ENCODE results near the gene FBXL7. TPM values are rescaled to one million over a fixed set of nuclear protein-coding genes. Genes with fewer than 3 reads are reported as not detected.

Gene FBXL7
- total RNA-seq, 1 donor from 2014 or later: 2.0 TPM

DNA sequence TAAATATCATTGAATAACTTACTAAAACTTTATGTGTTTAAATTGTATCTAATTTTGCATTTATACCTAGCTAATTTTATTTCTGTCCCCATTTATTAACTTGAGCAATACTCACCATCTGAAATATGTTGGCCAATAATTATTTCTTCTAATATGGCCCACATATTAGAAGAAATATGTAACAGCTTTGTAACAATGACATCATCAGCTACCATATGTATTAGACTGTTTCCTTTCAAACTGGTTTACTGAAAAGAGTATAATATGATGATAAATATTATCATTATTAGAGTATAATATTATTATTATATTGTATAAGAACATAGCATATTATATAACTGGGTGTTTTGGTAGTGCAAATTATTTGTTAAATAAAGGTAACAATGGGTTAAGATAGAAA lies 220.5 kb downstream of the FBXL7 start:
- ATAC-seq: no peak

DNA sequence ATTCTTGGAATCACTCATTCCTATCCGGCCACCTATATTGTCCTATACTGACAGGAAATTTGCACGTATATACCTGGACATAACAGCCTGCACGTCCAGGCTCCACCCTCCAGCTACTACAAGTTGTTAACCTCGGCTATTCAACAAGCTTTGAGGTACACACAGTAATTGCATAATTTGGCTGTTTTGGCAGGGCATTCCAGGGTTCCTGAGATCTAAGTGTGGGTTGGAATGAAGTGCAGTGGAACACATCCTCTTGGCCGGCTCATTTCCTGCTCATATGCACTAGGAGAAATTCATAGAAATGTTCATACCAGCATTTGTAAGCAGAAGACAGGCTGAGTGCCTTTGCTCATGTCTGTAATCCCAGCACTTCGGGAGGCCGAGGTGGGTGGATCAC lies 222.3 kb downstream of the FBXL7 start:
- ATAC-seq: no peak

DNA sequence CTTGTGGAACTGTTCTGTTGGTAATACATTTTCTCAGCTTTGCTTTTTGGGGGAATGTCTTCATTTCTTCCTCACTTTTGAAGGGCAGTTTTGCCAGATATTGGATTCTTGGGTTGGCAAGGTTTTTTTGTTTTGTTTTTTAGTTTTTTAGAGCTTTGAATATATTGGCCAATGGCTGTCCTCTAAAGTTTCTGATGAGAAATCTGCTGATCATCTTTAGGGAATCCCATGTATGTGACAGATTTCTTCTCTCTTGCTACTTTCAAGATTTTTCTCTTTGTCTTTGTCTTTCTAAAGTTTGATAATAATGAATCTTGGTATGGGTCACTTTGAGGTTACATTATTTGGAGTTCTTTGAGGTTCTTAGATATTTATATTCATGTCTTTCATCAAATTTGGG lies 227.4 kb downstream of the FBXL7 start:
- no peak for ATAC-seq

DNA sequence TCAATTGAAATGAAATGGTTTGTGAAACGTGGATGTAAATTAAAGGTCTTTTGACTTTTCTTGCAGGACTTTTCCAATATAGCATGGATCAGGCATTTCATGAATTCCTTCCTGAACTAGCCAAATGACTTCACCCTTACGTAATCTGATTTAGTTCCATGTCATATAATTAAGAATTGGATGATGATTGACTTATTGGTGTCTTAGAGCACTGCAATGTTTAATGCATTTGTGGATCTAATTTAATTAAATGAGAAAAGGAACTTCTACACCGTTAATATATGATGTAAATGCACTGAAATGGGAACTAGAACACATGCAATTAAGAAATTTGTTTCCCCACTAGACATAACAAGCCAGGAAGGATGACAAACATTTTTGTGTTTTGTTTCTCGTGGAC lies 228.8 kb downstream of the FBXL7 start:
- no peak for ATAC-seq

DNA sequence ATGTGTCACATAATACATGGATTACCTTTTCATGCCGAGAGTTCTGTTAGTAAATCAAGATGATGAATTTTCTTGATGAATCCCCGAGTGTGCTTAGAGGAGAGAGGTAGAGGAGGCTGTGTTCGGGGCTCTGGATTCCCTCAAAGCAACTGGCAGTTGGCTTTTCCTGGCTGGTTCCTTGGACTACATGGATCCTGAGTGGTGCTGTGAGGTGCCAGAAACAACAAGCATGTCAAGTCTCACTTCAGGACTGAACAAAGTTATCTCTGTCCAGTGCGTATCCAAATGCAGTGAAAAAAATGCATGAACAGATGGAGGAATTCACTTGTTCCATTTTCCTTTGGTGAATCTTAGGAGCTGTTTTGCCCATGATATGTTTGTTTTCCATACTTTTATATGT lies 231.7 kb downstream of the FBXL7 start:
- ATAC-seq: no peak

DNA sequence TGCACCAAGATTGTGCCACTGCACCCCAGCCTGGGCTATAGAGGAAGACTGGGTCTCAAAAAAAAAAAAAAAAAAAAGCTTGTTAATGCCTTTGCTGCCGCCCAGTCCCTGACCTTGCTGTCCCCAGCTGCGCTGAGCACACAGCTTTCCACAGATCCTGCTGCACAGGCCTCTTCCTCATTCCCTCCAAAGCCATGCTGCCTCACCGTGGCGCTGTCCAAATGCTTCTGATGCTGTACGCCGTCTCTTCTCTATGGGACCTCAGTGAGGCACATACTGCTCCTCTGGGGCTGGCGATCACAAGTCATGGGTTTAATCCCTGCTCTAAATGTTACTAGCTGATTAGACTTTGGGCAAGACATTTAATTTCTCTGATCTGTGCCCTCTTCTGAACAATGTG lies 234.1 kb downstream of the FBXL7 start:
- no peak for ATAC-seq

DNA sequence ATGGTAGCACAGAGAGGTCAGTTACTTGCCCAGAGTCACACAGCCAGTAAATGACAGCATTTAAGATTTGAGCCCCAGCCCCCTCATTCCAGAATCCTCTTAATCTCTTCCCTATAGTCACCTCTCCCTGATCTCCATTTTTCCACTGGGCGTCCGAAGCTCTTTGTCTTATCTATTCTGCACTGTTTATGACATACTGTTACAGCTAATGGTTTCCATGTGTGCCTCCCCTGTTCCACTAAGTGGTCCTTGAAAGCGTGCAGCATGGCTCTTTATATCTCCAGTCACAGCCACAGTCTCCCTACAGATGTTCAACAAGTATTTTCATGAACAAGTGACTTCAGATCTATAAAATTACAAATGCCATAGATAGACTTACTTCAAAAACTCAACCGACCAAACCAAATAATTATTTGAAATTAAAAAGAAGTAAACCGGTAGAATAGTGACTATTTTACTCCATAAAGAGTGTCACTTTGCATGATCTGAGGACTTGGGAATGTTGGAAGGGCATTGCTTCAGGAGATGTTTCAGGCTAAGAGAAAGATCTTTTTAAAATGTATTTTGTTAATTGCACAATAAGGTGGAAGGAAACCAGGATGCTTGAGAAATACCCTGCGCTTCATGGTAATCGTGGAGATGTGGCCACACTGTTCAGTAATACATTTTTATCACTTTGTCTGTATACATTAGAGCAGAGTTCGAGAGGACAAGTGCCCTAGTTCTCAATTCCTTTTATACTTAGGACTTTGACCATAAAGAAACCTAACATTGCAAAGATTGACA lies 237.2 kb downstream of the FBXL7 start:
- ATAC-seq: no peak

DNA sequence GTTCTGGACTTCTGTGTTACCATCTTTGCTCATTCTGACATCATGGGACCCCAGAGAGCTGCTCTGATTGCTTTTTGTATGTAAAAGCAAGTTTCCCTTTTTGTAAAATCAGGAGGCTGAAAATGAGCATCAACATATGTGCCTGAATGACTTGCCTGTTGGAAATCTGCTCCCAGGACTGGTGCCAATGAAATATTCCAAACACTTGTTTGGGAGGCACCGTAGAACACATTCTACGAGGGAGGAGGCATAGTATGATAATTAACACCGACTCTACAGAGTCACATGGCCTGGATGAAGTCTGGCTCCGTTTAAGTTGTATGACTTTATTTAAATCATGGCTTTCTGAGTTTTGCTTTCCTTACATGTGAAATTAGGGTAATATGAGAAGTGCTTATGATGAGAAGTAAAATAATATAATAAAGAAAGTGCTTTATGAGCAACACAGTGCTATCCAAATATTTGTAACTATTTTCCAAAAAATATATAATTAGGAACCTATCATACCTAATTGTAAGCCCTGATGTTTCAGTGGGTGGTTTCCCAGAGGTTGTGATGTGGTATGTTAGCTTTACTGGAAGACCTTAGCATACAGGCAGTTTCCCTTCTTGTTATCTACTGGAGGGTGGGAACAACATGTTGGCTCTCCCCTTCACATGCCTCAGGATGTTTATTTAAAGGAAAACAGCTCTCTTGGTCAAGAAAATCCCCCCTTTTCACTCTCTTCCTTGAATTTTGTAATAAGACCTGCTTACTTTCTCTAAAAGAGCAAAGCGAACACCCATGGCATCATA lies 238.1 kb downstream of the FBXL7 start:
- no peak for ATAC-seq

DNA sequence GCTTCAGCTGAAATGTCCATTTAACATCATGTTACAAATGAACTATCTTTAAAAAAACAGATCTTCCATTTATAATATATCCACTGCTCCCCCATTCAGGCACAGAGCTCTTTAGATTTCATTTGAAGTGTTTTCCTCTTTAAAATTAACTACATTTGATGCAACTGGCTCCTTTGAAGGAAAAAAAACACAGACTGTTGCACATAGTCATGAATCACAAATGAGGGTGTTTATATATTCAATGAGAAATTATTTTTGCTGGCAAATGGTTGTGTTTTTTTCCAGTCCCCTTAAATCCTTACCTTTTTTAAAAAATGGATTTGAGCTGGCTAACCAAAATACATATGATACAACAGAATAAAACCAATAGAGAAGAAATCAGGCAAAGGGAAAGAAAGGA lies 240.4 kb downstream of the FBXL7 start:
- no peak for ATAC-seq

DNA sequence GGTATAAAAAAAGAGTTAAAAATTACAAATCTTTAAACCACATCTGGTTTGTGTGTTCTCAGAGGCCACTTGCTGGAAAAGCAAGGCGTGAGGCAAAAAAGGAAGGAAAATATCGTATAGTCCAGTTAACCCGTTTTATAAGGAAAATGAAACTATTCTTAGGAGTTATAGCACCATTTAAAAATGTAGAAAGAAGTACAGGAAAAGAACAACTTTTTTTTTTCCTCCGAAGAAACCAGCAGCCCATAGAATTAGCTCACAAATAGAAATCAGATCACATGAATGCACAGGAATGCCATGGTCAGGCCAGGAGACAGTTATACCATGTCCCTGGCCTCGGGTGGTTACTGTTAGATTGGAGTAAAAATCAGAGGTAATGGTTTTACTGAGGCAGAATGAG lies 241.6 kb downstream of the FBXL7 start:
- ATAC-seq: no peak

DNA sequence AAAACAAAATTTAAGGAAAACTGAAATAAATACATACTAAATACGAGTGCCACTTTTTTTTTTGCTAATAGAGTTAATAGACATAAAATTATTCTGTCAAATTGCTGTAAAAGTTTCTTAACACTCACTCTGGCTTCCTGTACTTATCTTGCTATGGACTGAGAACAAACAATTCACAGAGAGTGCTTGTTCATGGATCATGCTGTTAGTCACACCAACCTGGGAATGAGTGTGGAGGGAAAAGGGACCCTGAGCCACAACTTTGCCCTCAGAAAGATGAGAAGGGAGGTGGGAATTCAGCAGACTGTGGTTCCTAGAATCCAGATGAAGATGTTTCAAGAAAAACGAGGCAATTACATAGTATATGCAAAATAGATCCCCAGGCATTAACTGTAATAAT lies 246.9 kb downstream of the FBXL7 start:
- ATAC-seq: no peak

DNA sequence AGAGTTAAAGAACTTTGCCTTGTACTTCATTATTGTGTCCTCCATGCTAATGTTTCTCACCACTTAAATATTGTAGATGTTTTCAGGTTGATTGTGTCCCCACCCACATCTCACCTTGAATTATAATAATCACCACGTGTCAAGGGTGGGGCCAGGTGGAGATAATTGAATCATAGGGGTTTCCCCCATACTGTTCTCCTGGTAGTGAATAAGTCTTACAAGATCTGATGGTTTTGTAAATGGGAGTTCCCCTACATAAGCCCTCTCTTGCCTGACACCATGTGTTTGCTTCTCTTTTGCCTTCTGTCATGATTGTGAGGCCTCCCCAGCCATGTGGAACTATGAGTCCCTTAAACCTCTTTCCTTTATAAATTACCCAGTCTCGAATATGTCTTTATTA lies 248.3 kb downstream of the FBXL7 start:
- no peak for ATAC-seq

DNA sequence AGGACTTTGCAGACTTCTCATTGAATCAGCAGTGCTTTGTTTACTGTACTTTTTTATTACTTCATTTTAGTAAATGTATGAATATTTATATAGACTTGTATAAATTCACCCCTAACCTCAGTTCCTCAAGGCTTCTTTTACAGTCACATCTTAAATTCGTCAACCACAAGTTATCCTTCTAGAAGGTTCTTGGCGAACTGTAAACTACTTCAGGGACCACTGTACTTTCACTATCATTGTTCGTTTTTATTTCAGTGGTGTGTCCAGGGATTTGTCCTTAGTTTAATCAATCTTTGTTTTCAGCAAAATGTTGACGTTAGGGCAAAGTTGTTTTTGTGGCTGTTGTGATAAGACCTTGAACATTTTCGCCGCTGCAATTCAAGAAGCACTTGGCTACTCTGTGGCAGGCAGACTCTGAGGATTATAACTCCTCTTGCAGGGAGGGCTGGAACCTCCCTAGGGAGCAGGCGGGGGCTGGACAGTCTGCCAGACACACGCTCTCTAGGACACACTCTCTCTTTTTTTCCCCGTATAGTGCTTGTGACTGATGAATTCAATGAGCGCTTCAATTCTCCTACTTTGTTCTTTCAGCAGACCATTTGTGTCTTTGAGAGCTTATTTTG lies 252.8 kb downstream of the FBXL7 start:
- no peak for ATAC-seq

DNA sequence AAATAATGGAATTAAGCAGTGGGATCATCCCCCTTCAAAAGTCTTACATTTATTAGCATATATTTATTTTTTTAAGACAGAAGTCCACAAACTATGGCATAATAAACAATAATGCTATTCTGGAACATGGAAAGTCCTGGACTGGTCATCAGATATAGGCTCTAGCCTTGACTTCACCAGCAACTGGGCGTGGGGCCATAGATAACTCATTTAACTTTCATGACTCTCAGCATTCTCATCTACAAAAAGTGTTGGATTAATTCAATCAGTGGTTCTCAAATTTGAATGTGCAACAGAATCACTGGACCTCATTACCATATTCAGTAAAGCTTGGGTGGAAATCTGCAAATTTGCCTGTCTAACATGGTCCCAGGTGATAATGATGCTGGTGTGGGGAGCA lies 253.8 kb downstream of the FBXL7 start:
- ATAC-seq: no peak

DNA sequence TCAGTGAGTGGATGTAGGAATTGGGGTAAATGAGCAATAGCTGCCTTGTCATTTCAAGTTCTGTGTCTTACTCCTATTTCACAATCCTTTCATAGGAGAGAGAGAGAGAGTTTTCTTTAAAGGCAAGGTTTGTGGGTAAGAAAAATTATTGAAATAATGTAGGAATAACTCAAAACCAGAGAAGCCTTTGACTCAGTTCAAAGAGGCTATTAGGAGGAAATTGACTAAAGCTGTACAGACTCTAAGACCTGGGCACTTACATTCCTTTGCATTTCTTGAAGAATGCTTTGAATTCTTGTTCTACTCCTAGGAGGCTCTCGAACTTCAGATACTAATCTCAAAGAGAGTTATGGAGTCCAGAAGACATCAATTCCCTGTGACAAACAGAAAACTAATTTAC lies 257.1 kb downstream of the FBXL7 start:
- ATAC-seq: no peak

DNA sequence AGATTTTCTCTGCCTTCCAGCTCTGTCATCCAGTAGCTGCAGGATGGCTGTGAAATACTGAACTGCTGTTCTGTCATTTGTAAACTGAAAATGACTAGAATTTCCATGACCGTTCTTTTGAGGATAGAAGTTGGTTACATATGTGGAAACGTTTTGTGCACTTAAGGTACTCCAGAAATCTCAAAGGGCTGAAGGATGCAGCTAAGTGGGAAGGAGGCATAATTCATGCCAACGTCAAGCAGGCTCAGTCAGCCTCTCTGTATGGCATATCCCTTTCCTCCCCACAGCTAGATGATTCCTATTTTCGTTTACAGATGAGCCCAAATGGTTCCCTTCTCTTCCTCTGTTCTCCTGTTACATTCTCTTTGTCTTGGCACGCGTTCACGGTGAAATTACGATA lies 257.6 kb downstream of the FBXL7 start:
- ATAC-seq: no peak

DNA sequence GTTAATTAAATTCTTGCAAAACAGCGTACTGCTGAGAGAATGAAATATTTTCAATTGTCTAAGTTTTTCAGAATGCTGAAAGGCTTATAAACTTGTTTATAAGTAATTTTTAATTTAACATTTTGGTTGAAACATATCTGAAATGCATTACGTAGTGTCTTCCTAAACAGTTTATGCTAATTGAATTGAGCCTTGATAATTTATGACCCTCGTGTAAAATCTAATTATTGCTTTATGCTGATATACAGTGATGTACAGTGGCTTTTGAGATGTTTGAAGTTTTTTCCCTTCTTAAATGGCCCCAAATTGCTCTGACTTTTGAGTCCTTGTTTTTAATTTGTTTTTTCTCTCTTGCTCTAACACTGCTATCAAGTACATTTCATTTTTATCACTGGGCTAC lies 262.7 kb downstream of the FBXL7 start:
- no peak for ATAC-seq

DNA sequence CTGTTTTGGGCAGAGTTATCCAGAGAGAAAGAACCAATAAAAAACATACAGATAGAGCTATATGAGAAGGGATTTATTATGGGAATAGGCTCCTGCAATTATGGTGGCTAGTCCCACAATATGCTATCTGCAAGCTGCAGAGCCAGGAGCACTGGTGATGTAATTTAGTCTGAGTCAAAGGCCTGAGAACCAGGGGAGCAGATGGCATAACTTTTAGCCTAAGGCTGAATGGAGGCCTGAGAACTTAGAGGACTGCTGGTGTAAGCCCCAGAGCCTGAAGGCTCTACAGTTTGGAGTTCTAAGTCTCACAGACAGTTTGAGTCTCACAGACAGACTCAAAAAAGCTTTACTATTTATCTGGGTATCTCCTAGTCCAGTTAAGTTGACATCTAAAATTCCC lies 263.8 kb downstream of the FBXL7 start:
- ATAC-seq: no peak

DNA sequence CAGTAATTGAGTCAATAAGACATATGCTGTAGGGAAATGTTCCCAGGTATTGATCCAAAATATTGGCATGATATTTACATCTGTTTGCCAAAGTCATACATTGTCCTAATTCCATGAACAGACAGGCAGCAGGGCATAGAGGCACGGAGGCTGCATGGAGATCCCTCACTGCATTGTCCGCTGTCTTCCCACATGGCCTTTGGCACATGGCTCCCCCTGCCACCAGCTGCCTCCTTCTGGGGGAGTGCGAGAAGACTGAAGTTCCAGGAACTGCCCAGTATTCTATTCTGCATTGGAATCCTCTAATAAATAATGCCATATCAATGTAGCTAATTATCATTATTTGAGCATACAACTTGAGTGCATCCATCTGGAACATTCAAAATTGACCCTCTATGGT lies 269.0 kb downstream of the FBXL7 start:
- ATAC-seq: no peak

DNA sequence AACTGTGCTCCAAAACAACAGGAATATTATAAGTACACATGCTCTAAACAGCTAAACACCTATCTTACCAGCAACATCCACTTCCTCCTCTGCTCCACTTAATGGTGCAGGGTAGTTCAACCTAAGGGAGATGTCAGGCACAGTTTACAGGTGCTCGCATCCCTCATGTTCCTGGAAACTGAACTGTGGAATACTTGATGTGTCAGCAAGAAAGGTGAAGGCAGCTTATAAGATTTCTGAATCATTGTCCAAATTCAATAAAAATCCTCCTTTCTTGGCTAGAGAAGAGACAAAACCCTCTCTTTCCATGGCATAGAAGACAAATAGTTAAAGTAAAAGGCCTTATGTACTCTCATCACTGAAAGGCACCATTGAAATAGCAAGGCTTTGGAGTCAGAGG lies 272.2 kb downstream of the FBXL7 start:
- ATAC-seq: no peak

DNA sequence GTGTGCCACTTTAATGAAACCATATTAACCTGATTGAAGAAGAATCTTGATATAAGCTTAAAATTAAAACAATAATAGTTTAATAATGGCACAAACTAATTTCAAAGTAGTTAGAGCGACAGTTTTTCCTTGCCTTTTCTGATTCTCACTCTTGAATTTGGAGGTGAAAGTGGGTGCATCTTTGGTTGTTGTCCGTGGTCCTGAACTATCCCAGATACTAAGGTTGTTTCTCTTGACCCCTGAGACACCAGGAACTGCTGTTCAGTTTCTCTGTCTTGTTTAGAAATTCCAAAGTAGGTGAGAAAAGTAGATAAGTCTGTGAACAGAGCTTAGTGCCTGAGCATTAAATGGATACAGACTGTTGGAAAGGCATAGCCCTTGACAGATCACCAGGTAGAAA lies 274.7 kb downstream of the FBXL7 start:
- ATAC-seq: no peak

DNA sequence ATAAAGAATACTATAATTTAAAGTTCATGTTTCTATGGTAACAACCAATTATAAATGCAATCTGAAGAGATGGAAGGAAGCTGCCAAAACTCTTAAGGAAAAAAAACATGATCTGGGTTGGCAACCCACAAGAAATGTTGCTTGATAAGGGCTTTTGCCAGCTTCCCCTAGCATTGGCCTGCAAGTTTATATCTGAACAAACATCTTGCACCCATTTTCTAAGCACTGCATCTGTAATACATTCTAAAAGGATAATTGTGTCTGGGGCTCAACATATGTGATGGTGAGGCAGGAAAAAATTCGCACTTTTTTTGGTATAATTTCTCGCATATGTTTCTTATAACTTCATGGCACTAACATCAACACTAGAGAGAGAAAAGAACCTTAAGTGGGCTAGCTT lies 276.4 kb downstream of the FBXL7 start:
- ATAC-seq: no peak

DNA sequence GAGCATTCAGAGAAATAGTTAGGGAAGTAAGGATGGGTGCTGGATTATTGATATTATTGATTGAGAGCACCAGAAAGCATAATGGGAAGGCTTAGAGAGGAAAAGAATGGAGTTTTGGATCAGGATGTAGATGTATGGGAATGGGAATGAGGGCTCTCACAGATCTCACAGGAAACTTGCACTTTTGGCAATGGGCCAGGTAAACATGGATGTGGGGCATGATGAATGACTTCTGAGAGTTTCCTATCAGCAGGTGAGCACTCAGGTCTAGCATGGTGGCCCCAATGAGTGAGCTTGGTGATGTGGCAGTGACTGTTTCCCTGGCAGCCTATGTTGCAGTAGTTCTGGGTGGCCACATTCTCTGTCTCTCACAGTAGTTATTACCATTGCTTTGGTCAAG lies 283.8 kb downstream of the FBXL7 start:
- ATAC-seq: no peak

DNA sequence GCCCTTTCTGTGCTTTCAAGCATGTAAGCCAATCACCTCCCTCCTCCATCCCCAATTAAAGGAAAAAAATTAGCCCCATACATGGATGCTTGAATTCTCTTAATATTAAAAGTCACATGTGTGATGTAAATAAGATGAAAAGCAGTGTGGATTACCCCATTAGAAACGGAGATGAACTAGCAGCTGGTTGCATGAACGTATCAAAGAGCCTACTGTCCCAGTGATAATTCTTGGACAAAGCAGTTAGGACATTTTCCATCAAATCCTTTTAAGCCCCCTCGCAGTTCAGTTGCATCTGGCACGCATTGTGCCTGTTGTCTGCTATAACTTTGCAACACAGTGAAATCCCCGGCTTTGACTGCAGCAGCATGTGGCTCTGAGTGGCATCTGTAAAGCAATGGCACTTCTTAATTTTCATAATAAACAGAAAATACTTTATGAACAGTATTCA lies 285.6 kb downstream of the FBXL7 start:
- ATAC-seq: no peak
